Measurements from ENCODE around the gene BCAR1. TPM values are rescaled to one million over a fixed set of nuclear protein-coding genes. Genes with fewer than 3 reads are reported as not detected.
"Not testable (repeated sequence)": the region's sequence is repeated elsewhere in the genome, so short reads cannot be mapped to it uniquely, and the experiment has no call there.

Gene BCAR1
- total RNA-seq, 2 experiments from 2014 or later, result 0.67 to 0.81 TPM

GRCh38 chr16:75207831-75208230 is 43.6 kb downstream of the BCAR1 start:
- CTCF ChIA-PET, result no interaction called here
- intact Hi-C loops (cut with micrococcal nuclease), result no loop called here
- Mint-ChIP-seq H3K27me3 (ENCODE audit: low read depth) (no peaks in the 10 kb centered on the region), H3K4me1 (ENCODE audit: low read depth) (no peaks in the 10 kb centered on the region), H3K27ac (no peak overlapping the region), H3K36me3 (ENCODE audit: low read depth) (no peaks in the 10 kb centered on the region), H3K9me3 (no peaks in the 10 kb centered on the region), H3K4me3 (no peak overlapping the region)
- DNase-seq, result no peak

DNA sequence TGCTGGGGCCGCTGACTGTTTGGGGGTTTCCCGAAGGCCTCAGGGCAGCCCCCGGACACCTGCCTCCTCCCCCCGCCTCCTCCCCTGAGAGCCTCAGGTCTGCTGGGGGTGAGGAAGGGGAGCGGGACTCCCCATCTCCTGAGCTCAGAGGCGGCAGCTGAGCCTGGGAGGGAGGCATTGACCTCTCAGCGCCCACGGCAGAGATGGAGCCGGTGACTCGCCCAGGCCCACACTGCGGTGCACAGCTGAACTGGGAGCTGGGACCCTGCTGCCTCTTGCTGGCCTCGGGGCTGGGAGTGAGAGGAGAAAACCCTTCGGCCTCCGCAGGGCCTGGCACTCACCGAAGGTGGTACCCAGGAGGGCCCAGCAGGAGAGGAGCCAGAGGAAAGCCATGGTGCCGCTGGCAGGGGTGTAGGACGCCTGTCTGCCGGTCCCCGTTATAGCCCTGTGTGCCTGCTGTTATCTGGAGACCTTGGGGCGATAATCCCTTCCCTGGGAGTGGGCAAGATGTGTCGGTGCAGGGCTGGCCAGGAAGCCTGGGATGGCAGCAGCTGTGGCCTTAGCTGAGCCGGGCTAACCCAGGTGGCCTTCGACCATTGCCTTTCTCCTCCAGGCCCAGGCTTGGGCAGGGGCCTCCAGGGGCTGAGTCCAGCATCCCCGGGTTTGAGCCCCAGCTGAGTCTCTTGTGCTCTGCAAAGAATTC is 44.5 kb downstream of the BCAR1 start, which contains the start of gene CTRB2:
Gene CTRB2, minus strand, starts transcription at position 413 of the 703 bp plus-strand sequence. Its CDS starts 20 bp downstream, at position 393.
- Mint-ChIP-seq H3K27ac (no peak within 1 kb of the TSS), H3K4me1 (ENCODE audit: low read depth) (no peaks in the 10 kb centered on the region), H3K36me3 (ENCODE audit: low read depth) (no peaks in the 10 kb centered on the region), H3K9me3 (no peaks in the 10 kb centered on the region), H3K27me3 (ENCODE audit: low read depth) (no peaks in the 10 kb centered on the region), H3K4me3 (no peak within 1 kb of the TSS)
- DNase-seq, result no peak
- intact Hi-C loops (cut with micrococcal nuclease), result no loop called here
- CTCF ChIA-PET, result no interaction called here

GRCh38 chr16:75205961-75206748 is 45.3 kb downstream of the BCAR1 start:
- H3K27me3 Mint-ChIP-seq (ENCODE audit: low read depth); DNase-seq; H3K36me3 Mint-ChIP-seq (ENCODE audit: low read depth); H3K9me3 Mint-ChIP-seq; H3K4me3 Mint-ChIP-seq; H3K27ac Mint-ChIP-seq; intact Hi-C loops (cut with micrococcal nuclease); H3K4me1 Mint-ChIP-seq (ENCODE audit: low read depth); CTCF ChIA-PET: not testable (repeated sequence)

DNA sequence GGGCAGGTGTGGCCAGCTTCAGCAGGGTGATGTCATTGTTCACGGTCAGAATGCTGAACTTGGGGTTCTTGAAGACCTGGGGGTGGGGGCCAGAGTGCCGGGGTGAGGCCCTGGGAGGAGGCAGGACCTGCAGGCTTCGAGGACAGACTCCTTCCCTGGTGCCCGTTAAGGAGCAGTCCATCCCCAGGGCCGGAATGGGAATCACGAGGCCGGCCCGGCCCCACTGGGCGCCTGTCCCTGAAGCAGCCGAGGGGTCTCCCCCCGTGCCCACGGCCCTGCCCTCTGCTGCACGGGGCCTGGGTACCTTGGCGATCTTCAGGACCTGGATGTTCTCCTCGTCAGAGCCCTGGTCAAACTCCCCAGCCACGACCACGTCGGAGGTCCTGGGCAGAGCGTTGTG is 46.0 kb downstream of the BCAR1 start:
- CTCF ChIA-PET; H3K9me3 Mint-ChIP-seq; H3K27me3 Mint-ChIP-seq (ENCODE audit: low read depth); H3K27ac Mint-ChIP-seq; H3K4me3 Mint-ChIP-seq; intact Hi-C loops (cut with micrococcal nuclease); DNase-seq; H3K4me1 Mint-ChIP-seq (ENCODE audit: low read depth); H3K36me3 Mint-ChIP-seq (ENCODE audit: low read depth): not testable (repeated sequence)

DNA sequence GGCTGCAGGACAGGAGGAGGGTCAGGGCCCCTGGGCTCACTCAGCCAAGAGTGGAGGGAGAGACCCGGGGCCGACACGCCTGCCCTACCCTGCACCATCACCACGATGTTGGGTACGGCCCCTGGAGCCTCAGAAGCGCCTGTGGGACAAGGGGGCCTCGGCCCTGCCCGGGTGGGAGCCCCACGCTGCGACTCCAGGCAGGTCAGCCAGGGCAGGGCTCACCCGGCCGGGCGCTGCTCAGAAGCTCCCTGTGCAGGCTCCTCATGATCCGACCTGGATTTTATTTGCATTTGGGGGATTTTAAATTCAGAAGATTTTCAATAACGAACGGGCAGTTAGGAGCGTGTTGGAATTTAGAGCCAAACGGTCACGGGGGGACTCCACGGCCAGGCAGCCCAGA is 46.5 kb downstream of the BCAR1 start:
- H3K4me1 Mint-ChIP-seq (ENCODE audit: low read depth); H3K27ac Mint-ChIP-seq; H3K9me3 Mint-ChIP-seq; intact Hi-C loops (cut with micrococcal nuclease); H3K4me3 Mint-ChIP-seq; H3K27me3 Mint-ChIP-seq (ENCODE audit: low read depth); CTCF ChIA-PET; H3K36me3 Mint-ChIP-seq (ENCODE audit: low read depth); DNase-seq: not testable (repeated sequence)

DNA sequence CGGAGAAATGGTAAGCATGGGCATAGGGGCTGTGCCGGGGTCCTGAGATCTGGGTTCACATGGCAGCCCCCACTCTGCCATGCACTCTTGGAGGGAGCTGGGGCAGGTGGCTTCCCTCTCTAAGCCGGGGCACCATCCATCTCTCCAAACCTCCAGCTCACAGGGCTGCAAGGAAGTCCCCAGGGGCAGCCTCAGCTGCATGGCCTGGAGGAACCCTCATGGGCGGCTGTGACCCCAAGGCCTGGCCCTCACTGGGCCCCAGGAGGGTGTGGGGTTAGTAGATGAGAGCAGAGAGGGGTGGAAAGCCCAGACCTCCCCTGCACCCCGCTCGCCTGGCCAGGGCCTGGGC is 47.0 kb downstream of the BCAR1 start:
- H3K4me1 Mint-ChIP-seq (ENCODE audit: low read depth), result peaks cover 9% of the 10 kb centered on the region
- CTCF ChIA-PET, result interaction anchor here (1.1 kb wide), 1 partner anchor 15 kb away, joined by 5 read pairs; no protein-coding TSS in a partner anchor
- H3K4me3 Mint-ChIP-seq, result no peak overlapping the region
- H3K27me3 Mint-ChIP-seq (ENCODE audit: low read depth), result no peaks in the 10 kb centered on the region
- H3K27ac Mint-ChIP-seq, result no peak overlapping the region
- no peak for DNase-seq
- H3K9me3 Mint-ChIP-seq, result no peaks in the 10 kb centered on the region
- H3K36me3 Mint-ChIP-seq (ENCODE audit: low read depth), result no peaks in the 10 kb centered on the region
- intact Hi-C loops (cut with micrococcal nuclease), result no loop called here

- Mint-ChIP-seq H3K36me3 (ENCODE audit: low read depth) (no peaks in the 10 kb centered on the region), H3K27me3 (ENCODE audit: low read depth) (no peaks in the 10 kb centered on the region), H3K27ac (no peak overlapping the region), H3K4me1 (ENCODE audit: low read depth) (peaks cover 9% of the 10 kb centered on the region), H3K9me3 (no peaks in the 10 kb centered on the region), H3K4me3 (no peak overlapping the region)
- intact Hi-C loops (cut with micrococcal nuclease), result no loop called here
- DNase-seq, result no peak
- CTCF ChIA-PET, result interaction anchor here (1.1 kb wide), 2 partner anchors 16 to 30 kb away, joined by 4 to 5 read pairs; no protein-coding TSS in a partner anchor
Measured at GRCh38 chr16:75203667-75204409, 47.6 kb downstream of the BCAR1 start.

- H3K4me3 Mint-ChIP-seq, result no peak overlapping the region
- peaks cover 5% of the 10 kb centered on the region for H3K27me3 Mint-ChIP-seq (ENCODE audit: low read depth)
- intact Hi-C loops (cut with micrococcal nuclease), result no loop called here
- H3K27ac Mint-ChIP-seq, result no peak overlapping the region
- CTCF ChIA-PET, result interaction anchor here (1.1 kb wide), 1 partner anchor 31 kb away, joined by 4 read pairs; no protein-coding TSS in a partner anchor
- DNase-seq, result no peak
- no peaks in the 10 kb centered on the region for H3K36me3 Mint-ChIP-seq (ENCODE audit: low read depth)
- H3K4me1 Mint-ChIP-seq (ENCODE audit: low read depth), result peaks cover 9% of the 10 kb centered on the region
- no peaks in the 10 kb centered on the region for H3K9me3 Mint-ChIP-seq
Measured at GRCh38 chr16:75203096-75203495, 48.3 kb downstream of the BCAR1 start.

GRCh38 chr16:75202069-75202590 is 49.3 kb downstream of the BCAR1 start:
- H3K4me1 Mint-ChIP-seq (ENCODE audit: low read depth), result peaks cover 9% of the 10 kb centered on the region
- intact Hi-C loops (cut with micrococcal nuclease), result no loop called here

DNA sequence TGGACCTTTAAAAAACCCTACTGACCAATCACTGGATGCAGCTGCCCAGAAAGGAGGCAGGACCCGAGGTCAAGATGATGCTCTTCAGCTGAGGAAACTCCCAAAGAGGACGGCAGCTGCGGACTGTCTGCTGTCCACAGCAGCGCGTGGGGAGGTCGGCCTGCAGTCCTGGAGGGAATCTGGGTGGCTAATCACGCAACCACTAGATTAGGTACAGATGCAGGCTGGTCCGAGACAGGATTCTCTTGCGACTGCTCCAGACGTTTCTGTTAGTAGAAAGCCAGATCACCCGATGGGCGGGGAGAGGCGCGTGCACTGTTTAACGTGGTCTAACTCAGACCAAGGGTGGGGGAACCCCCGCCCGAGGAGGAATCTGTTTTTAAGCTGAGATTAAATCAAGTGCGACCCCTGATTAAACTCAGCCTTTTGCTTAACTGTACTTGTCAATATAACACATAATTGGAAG is 53.3 kb downstream of the BCAR1 start:
- H3K4me1 Mint-ChIP-seq (ENCODE audit: low read depth), result peaks cover 9% of the 10 kb centered on the region
- H3K9me3 Mint-ChIP-seq, result no peaks in the 10 kb centered on the region
- H3K36me3 Mint-ChIP-seq (ENCODE audit: low read depth), result no peaks in the 10 kb centered on the region
- intact Hi-C loops (cut with micrococcal nuclease), result loop anchor here (2.0 kb wide), 2 partner anchors 21 to 319 kb away; partner anchors contain the start of gene CTRB1
- no peak for DNase-seq
- H3K27ac Mint-ChIP-seq, result no peak overlapping the region
- H3K4me3 Mint-ChIP-seq, result no peak overlapping the region
- peaks cover 13% of the 10 kb centered on the region for H3K27me3 Mint-ChIP-seq (ENCODE audit: low read depth)
- CTCF ChIA-PET, result interaction anchor here (0.8 to 3.9 kb wide), 19 partner anchors 11 to 593 kb away, joined by 3 to 45 read pairs (median 10); partner anchors contain the start of genes ADAT1 and TMEM170A

More at GRCh38 chr16:75202069-75202590, 49.3 kb downstream of the BCAR1 start:
- no peak for DNase-seq
- Mint-ChIP-seq H3K9me3 (no peaks in the 10 kb centered on the region), H3K4me3 (no peak overlapping the region), H3K36me3 (ENCODE audit: low read depth) (no peaks in the 10 kb centered on the region), H3K27me3 (ENCODE audit: low read depth) (peaks cover 10% of the 10 kb centered on the region), H3K27ac (no peak overlapping the region)
- CTCF ChIA-PET, result interaction anchor here (1.2 to 3.9 kb wide), 3 partner anchors 31 to 315 kb away, joined by 4 to 45 read pairs (median 5); no protein-coding TSS in a partner anchor

GRCh38 chr16:75197522-75198134 is 53.8 kb downstream of the BCAR1 start:
- peaks cover 13% of the 10 kb centered on the region for H3K27me3 Mint-ChIP-seq (ENCODE audit: low read depth)

More at GRCh38 chr16:75197522-75198134, 53.8 kb downstream of the BCAR1 start:
- H3K4me1 Mint-ChIP-seq (ENCODE audit: low read depth), result peaks cover 9% of the 10 kb centered on the region
- H3K4me3 Mint-ChIP-seq, result no peak overlapping the region
- DNase-seq, result no peak
- intact Hi-C loops (cut with micrococcal nuclease), result loop anchor here (2.0 kb wide), 2 partner anchors 21 to 319 kb away; partner anchors contain the start of gene CTRB1
- no peaks in the 10 kb centered on the region for H3K36me3 Mint-ChIP-seq (ENCODE audit: low read depth)
- CTCF ChIA-PET, result interaction anchor here (0.8 to 3.1 kb wide), 10 partner anchors 12 to 594 kb away, joined by 3 to 27 read pairs (median 4); partner anchors contain the start of gene TMEM170A
- H3K27ac Mint-ChIP-seq, result no peak overlapping the region
- no peaks in the 10 kb centered on the region for H3K9me3 Mint-ChIP-seq
